Activated CD4-positive, alpha-beta T cell treated with anti-CD3 and anti-CD28 coated beads, Interleukin-2, amount 50 U/mL, for 4 hours (primary cell): ENCODE data around the gene SEL1L2.

Experiments used
- DNase-seq, 2 experiments: peaks; one replicate each; pipeline ENCODE4 v3.0.0-alpha.2; 2020

The SEL1L2 gene

DNA sequence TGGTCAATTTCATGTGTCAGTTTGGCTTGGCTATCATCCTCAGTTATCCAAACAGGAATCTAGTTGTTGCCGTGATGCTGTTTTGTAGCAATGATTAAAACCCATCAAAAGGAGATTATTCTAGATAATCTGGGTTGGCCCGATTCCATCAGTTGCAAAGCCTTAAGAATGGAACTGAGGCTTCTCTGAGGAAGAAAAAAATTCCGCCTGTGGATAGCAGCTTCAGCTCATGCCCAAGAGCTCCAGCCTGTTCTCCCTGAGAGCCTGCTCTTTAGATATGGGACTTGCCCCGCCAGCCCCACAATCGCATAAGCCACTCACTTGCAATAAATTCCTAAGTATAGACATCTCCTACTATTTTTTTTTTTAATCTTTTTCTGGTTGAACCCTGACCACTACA, 61.5 kb downstream of the SEL1L2 start:
- DNase-seq, result no peak

- DNase-seq, result no peak
Measured at GRCh38 chr20:13927171-13927570, 63.2 kb downstream of the SEL1L2 start.

DNA sequence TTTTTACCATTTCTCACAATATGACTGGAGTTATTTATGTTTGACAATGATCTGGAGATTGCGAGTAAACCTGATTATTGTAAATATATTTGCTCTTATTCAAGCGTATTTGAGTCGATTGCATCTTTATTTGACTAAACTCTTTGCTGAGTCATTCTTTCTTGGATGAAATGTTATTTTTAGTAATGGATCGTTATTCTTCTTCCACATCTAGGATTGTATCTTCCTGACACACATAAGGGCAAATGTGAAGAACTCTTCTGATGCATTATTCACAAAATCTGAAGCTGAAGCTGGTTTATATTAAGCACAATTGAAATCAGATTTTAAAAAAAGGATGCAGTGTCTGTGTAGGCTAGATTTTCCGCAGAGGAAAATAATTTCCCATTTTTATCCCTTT, 68.2 kb downstream of the SEL1L2 start:
- DNase-seq, result no peak

- no peak for DNase-seq
Measured at GRCh38 chr20:13915284-13915683, 75.1 kb downstream of the SEL1L2 start.

- no peak for DNase-seq
Measured at GRCh38 chr20:13913572-13913971, 76.8 kb downstream of the SEL1L2 start.

DNA sequence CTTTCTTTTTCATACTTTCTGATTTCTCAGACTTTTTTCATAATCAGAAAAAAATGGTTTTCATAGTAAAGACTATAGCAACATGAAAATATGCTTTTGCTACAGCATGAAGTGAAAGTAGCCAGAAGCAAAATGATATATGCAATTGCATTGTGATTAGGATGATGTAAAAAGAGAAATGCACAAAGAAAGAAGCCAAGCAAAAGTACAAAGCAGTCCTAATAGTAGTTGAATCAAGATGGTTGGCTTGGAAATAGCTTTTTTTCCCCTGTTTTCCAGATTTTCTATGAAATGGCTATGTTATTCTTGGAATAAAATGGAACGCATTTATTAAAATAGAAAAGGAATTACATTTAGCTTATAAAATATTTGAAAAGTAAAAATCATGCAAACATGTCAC, 77.3 kb downstream of the SEL1L2 start:
- DNase-seq, result no peak

DNA sequence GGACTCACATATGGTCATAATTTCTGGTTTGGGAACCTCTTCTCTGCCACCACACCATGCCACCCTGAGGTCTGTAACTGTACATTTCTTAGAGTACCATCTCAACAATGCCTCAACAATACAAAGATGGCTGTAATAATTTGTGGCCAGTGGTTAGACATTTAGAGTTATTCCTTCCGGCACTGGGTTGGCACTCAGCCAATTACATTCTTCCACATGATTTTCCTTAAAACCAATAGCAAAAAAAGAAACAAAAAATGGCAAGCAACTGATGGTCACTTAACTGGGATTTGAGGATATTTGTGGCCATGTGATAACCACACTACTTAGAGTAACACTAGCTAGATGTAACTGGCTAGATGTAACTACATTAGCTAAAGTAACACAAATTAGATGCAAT, 79.9 kb downstream of the SEL1L2 start:
- no peak for DNase-seq

DNA sequence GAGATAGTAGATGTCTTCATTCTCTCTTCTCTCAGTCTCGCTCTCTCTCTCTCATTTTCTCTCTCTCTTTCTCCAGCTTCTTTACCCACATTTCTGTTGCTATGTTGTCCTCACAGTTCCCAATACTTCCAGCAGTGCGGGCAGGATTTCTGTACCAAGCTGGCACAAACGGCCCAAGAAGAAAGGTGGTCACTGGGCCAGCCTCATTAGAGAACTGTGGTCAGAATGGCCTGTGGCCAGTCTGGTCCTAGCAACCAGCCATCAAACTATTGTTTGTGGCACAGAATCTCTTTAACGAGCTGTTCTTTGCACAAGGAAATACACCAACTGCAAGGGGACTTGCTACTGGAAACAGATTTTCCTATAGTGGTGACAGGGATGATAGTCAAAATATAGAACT, 81.3 kb downstream of the SEL1L2 start:
- DNase-seq, result no peak

- no peak for DNase-seq
Measured at GRCh38 chr20:13904766-13905165, 85.6 kb downstream of the SEL1L2 start.

GRCh38 chr20:13900496-13900895, 89.9 kb downstream of the SEL1L2 start:
- no peak for DNase-seq

DNA sequence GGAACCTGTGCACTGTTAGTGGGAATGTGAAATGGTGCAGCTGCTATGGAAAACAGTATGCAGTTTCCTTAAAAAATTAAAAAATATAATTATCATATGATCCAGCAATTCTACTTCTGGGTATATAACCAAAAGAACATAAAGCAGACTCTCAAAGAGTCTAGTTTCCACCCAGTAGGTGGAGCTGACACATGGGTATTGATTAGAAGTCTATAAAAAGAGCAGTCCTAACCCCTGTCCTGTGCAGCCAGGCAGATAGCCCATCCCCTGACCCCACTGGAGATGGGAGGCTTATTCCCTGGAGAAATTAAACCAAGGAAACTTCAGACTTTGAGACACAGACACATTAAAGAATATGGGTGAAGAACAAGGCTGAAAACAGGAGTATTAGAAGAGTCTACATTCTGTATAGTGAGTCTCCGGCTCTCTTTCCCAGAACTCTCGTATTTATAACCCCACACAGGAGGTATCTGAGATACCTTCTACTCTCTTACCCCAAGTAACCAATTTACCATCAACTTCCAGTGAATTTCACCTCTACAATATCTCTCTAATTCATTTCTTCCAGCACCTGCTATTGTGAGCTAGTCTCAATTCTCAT, 92.3 kb downstream of the SEL1L2 start:
- no peak for DNase-seq

DNA sequence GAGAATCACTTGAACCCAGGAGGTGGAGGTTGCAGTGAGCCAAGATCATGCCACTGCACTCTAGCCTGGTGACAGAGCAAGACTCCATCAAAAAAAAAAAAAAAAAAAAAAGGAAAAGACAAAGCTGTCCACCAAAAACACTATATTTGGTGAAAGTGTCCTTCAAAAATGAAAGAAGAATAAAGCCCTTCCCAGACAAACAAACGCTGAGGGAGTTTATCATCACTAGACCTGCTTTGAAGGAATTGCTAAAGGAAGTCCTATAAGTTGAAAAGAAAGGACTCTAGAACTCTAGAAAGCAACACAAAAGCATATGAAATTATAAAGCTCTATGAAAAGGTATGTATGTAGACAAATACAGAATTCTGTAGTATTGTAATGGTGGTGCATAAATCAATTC, 98.8 kb downstream of the SEL1L2 start:
- no peak for DNase-seq

DNA sequence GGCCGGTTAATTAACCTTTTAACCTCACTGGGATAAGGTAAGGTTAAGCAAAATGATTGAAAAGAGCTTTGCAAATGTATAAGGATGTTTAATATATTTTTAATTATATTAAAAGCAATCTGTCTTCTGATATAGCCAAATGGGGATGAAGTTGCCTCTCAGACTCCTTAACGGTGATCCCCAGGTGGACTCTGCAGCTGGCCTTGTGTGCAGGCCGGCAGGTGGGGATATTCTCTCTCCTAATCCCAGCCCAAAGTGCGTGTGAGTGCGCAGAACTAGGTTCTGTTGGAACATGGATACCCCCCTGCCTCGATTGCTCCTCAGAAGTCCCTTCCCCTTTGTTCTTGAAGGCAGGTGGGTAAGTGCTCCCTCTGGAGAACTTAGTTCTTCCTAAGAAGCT, 105.6 kb downstream of the SEL1L2 start:
- DNase-seq, result no peak

- no peak for DNase-seq
Measured at GRCh38 chr20:13883425-13883824, 107.0 kb downstream of the SEL1L2 start.

DNA sequence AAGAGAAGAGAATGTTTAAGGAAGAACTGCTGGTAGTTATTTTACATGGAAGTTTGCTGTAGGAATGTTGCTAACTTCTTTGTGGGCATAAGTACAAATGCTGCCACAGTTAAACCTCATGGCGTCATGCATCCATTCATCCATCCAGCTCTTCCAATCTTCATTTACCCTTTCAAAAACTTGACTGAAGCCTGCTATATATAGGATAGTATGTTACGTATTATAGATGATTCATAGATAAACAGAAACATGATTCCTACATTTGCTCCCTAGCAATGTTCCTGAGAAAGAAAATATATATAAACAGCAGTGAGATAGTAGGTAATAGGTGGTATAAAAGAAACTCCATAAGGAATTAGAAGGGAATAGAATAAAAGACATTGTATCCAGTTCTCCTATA, 111.8 kb downstream of the SEL1L2 start:
- no peak for DNase-seq

DNA sequence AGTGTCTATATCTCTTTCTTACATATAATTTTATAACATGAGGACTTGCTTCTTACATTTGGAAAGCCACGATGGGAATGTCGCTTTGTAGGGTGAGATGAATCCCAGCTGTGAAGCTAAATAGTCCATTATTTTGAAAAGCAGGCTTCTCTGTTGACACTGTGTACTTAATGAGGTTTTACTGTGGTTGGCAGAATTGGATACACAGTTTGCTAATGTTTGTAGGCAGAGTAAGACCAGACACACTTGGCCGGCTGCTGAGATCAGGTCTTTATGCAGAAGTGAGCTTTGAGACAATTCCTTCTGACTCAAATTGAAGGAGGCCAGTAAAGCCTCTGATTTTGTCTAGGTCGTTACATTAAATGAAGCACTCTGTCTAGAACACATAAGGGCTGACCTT, 112.6 kb downstream of the SEL1L2 start:
- no peak for DNase-seq

DNA sequence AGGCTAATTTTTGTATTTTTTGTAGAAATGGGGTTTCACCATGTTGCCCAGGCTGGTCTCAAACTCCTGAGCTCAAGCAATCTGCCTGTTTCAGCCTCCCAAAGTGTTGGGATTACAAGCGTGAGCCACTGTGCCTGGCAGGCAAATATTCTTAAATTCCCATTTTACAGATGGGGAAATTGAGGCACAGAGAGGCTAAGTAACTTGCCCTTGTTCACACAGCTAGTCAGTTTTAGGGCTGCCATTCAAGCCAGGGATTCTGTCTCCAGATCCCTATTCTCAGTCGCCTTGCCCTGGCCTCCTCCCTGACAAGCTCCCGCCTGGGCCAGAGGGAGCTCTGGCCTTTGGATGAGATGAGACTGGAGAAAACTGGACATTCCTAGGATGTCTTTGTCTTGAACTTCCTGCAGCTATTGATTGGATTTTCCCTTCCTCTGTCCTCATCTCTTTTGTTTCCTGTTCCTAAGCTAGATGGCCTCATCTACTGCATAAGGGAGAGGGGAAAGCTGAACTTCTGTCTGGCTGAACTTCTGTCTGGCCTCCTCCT, 115.1 kb downstream of the SEL1L2 start:
- DNase-seq, result no peak

DNA sequence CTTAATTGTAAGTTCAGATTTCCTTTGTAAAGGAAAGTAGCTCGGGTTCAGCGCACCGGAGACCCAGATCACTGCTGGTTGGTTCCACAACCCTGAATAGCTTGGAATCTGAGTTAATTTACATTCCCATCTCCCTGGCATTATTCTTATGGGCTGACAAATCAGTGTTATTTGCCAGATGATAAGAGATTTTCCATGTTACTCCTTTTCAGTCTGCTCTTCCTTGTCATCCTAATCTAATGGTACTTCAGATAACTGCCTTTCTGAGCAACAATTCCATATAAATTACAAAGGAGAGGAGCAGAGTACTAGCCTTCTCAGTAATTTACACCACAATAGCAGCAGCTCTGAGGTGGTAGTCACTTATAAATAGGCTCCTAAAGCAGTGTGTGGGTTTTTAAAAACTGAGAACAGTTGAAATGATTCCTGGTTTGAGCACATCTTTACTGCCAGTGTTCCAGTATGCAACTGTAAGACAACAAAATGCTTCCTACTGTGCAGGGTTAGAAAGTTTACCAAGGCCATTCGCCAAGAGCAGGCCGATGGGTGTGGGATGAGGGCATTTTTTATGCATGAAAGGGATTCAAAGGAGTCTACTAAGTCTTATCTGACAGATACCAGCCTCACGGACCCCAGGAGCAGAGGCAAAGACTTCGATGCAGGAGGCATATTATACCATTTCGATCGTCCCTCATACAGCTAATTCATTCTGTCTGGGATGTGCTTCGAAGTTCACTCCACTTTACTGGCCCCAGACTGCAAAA, 115.8 kb downstream of the SEL1L2 start:
- DNase-seq, result no peak

- no peak for DNase-seq
Measured at GRCh38 chr20:13873831-13874230, 116.6 kb downstream of the SEL1L2 start.

- DNase-seq, result no peak
Measured at GRCh38 chr20:13870170-13870748, 120.2 kb downstream of the SEL1L2 start.

- no peak for DNase-seq
Measured at GRCh38 chr20:13868331-13868730, 122.1 kb downstream of the SEL1L2 start.

- no peak for DNase-seq
Measured at GRCh38 chr20:13865791-13866351, 124.5 kb downstream of the SEL1L2 start.

GRCh38 chr20:13865156-13865555, 125.3 kb downstream of the SEL1L2 start:
- no peak for DNase-seq

DNA sequence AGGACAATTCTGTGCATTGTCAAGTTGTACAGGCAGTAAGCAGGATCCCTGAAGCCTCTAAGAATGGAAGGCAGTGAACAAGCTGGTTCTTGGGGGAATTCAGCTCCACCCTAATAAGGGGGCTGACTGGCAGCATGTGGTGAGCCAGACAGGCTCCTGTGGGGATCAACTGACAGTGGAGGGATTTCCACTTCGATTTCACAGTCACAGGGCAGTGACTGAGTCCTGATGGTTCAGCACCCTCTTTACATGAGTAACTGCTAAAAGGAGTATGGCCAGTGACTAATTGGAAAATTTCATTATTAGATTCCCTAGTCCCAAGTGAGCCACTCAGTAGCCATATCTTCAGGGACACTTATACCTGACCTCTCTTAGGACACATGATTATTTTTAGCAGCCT, 127.2 kb downstream of the SEL1L2 start:
- no peak for DNase-seq
